ENCODE measurements around the gene RTBDN.
A peak's percentile ranks its signal among the peaks of the same experiment; 100 is the strongest.

Gene RTBDN

DNA sequence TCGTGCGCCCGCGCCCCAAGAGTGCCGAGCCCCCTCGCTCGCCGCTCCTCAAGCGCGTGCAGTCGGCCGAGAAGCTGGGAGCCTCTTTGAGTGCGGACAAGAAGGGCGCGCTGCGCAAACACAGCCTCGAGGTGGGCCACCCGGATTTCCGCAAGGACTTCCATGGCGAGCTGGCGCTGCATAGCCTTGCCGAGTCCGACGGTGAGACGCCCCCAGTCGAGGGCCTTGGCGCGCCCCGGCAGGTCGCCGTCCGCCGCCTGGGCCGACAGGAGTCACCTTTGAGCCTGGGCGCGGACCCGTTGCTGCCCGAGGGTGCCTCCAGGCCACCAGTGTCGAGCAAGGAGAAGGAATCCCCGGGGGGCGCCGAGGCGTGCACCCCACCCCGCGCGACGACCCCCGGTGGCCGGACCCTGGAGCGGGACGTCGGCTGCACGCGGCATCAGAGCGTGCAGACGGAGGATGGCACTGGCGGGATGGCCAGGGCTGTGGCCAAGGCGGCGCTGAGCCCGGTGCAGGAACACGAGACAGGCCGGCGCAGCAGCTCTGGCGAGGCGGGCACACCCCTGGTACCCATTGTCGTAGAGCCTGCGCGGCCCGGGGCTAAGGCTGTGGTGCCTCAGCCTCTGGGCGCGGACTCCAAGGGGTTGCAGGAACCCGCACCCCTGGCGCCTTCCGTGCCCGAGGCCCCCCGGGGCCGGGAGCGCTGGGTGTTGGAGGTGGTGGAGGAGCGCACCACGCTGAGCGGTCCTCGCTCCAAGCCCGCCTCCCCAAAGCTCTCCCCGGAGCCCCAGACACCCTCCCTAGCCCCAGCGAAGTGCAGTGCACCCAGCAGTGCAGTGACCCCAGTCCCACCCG is 39.7 kb upstream of the RTBDN start:
- ChIA-PET POLR2A (interaction anchor here (2.0 kb wide), 1 partner anchor 7 kb away, joined by 10 read pairs; the partner anchor contains the start of gene DNASE2), CTCF (no interaction called here)
- TF ChIP-seq FOXK2 (IDR thresholded peaks at IDR 0.05) (no peak), ARNT (IDR thresholded peaks at IDR 0.05) (no peak)
- no peak for DNase-seq (ENCODE audit: extremely low spot score)

DNA sequence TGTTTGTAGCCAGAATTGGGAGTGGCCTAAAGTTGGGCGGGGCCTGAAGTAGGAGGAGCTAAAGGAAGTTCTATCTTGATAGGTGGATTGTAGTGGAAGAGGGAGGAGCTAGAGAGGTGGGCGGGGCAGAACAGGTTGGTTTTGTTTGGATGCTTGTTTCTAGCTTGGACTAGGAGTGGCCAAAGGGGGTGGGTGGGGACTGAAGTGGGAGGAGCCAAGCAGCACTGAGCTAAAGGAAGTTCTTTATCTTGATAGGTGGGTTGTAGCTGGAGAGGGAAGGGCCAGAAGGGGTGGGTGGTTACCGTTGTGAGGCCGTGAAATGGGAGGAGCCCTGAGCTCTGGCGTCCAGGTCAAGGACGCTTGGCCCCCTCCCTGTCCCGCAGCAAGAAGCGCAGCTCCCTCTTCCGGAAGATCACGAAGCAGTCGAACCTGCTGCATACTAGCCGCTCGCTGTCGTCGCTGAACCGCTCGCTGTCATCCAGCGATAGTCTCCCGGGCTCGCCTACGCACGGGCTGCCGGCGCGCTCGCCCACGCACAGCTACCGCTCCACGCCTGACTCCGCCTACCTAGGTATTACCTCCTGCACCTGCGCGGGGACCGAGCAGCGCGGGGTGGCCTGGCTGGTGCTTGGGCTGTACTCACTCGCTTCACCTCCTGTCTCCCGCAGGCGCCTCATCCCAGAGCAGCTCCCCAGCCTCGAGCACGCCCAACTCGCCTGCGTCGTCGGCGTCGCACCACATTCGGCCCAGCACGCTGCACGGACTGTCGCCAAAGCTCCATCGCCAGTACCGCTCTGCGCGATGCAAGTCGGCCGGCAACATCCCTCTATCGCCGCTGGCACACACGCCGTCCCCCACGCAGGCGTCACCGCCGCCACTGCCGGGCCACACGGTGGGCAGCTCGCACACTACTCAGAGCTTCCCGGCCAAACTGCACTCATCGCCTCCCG is 38.8 kb upstream of the RTBDN start:
- ChIA-PET CTCF (no interaction called here), POLR2A (interaction anchor here (0.7 to 2.0 kb wide), 3 partner anchors 8 to 192 kb away, joined by 3 to 10 read pairs (median 4); partner anchors contain the start of genes DNASE2 and GCDH)
- TF ChIP-seq SP1 (IDR thresholded peaks at IDR 0.05) (peak; percentile 31; the same call in 1 of the 2 replicates), FOXA1 (IDR thresholded peaks at IDR 0.05) (no peak)
- DNase-seq (ENCODE audit: extremely low spot score): peak; percentile 66

DNA sequence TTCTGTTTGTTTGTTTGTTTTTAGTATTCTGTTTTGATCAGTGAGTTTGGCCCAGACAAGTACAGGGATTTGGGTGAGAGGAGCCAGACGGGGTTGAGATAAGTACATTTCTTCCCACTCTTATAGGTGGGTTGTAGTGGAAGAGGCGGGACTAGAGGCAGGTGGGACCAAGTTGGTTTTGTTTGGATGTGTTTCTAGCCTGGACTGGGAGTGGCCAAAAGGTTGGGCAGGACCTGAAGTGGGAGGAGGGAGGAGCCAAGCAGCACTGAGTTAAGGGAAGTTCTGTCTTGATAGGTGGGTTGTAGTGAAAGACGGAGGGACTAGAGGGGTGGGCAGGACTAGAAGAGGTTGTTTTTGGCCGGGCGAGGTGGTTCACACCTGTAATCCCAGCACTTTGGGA is 37.9 kb upstream of the RTBDN start:
- TF ChIP-seq FOXM1 (IDR thresholded peaks at IDR 0.05; ENCODE audit: borderline replicate concordance): no peak
- no peak for TF ChIP-seq HDGF (IDR thresholded peaks at IDR 0.05; ENCODE audit: borderline replicate concordance)
- TF ChIP-seq, protein P1, sequence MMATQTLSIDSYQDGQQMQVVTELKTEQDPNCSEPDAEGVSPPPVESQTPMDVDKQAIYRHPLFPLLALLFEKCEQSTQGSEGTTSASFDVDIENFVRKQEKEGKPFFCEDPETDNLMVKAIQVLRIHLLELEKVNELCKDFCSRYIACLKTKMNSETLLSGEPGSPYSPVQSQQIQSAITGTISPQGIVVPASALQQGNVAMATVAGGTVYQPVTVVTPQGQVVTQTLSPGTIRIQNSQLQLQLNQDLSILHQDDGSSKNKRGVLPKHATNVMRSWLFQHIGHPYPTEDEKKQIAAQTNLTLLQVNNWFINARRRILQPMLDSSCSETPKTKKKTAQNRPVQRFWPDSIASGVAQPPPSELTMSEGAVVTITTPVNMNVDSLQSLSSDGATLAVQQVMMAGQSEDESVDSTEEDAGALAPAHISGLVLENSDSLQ (IDR thresholded peaks at IDR 0.05): no peak
- TF ChIP-seq LEF1 (IDR thresholded peaks at IDR 0.05; ENCODE audit: borderline replicate concordance): no peak
- no peak for TF ChIP-seq ZNF384 (IDR thresholded peaks at IDR 0.05)
- no peak for TF ChIP-seq FOXA1 (IDR thresholded peaks at IDR 0.05)
- TF ChIP-seq NFRKB (IDR thresholded peaks at IDR 0.05): no peak
- TF ChIP-seq L3MBTL2 (conservative IDR thresholded peaks at IDR 0.05): no peak
- no peak for TF ChIP-seq TARDBP (IDR thresholded peaks at IDR 0.05)
- no peak for TF ChIP-seq ELF4 (IDR thresholded peaks at IDR 0.05)
- no peak for TF ChIP-seq FOXK2 (IDR thresholded peaks at IDR 0.05)
- DNase-seq (ENCODE audit: extremely low spot score): no peak
- CTCF ChIA-PET: interaction anchor here (0.6 kb wide), 1 partner anchor 21 kb away, joined by 3 read pairs; no protein-coding TSS in a partner anchor
- POLR2A ChIA-PET: interaction anchor here (1.0 to 2.0 kb wide), 2 partner anchors 9 to 19 kb away, joined by 4 to 10 read pairs; partner anchors contain the start of genes DNASE2 and GCDH

DNA sequence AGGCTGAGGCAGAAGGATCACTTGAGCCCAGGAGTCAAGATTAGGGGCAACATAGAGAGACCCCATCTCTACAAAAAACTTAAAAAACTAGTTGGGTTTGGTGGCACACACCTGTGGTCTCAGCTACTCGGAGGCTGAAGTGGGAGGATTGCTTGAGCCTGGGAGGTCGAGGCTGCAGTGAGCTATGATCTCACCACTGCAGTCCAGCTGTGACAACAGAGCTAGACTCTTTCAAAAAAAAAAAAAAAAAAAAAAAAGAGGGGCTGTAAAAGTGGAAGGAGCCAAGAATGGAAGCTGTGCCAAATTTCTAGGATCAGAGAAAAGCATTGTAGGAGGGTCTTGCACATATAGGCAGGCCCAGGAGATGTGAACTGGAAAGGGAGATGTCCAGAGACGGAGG is 37.3 kb upstream of the RTBDN start:
- POLR2A ChIA-PET: no interaction called here
- no peak for DNase-seq (ENCODE audit: extremely low spot score)
- CTCF ChIA-PET: no interaction called here
- TF ChIP-seq ZNF384 (IDR thresholded peaks at IDR 0.05): peak; percentile 63
- no peak for TF ChIP-seq HDGF (IDR thresholded peaks at IDR 0.05; ENCODE audit: borderline replicate concordance)

DNA sequence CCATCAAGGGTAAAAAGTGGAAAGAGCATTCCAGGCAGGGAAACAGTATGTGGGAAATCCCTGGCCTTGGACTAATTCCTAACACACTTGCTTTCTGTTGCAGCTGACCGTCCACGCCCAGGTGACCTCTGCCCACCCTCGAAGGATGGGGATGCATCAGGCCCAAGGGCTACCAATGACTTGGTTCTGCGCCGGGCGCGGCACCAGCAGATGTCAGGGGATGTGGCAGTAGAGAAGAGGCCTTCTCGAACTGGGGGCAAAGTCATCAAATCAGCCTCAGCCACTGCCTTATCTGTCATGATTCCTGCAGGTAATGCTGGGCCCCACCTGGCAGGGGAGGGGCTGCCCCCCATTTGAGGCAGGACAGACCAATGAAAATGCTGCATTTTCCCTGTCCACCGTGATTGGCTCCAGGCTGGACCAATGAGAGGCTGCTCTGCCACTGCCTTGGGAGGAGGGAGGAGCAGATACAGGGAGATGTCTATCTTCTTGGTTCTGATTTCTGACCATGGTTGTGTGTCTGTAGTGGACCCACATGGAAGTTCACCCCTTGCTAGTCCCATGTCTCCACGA is 34.2 kb upstream of the RTBDN start:
- POLR2A ChIA-PET: no interaction called here
- no peak for DNase-seq (ENCODE audit: extremely low spot score)
- TF ChIP-seq, protein P1 (IDR thresholded peaks at IDR 0.05): peak; percentile 97
- TF ChIP-seq LEF1 (IDR thresholded peaks at IDR 0.05; ENCODE audit: borderline replicate concordance): no peak
- CTCF ChIA-PET: no interaction called here

DNA sequence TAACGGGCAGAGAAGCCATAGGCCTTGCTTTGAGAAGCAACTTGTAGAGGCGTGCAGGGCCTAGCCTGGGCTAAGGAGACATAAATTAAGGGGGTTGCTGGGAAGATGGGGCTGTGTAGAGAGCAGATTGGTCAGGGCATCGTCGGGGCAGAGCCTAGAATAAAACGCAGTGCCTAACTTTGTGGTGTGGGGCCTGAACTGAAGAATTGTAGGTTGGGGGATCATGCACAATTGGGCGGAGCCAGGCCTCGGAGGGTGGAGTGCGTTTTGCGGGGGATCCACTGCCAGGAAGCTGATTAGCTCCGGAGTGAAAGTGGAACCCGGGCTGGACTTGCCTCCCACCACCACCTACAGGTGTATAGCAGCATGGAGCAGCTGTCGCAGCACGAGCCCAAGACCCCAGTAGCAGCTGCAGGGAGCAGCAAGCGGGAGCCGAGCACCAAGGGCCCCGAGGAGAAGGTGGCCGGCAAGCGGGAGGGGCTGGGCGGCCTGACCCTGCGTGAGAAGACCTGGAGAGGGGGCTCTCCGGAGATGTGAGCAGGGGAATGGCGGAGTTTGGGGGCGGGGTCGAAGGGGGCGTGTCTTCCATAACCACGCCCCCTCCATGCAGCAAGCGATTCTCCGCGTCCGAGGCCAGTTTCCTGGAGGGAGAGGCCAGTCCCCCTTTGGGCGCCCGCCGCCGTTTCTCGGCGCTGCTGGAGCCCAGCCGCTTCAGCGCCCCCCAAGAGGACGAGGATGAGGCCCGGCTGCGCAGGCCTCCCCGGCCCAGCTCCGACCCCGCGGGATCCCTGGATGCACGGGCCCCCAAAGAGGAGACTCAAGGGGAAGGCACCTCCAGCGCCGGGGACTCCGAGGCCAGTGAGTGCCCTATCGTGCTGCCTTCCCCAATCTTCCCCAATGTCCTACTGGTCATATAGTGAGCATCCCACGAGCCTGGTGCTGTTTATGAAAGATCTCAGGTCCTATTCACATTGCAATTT is 33.0 kb upstream of the RTBDN start:
- ChIA-PET CTCF (interaction anchor here (0.7 kb wide), 1 partner anchor 20 kb away, joined by 3 read pairs; no protein-coding TSS in a partner anchor), POLR2A (no interaction called here)
- TF ChIP-seq SP1 (IDR thresholded peaks at IDR 0.05) (peak; percentile 55; the same call in 1 of the 2 replicates), ZNF384 (IDR thresholded peaks at IDR 0.05) (peak; percentile 88), SUZ12 (IDR thresholded peaks at IDR 0.05) (no peak), HDGF (IDR thresholded peaks at IDR 0.05; ENCODE audit: borderline replicate concordance) (0 out of 2 replicates have a peak, but pooled peaks have one; percentile 73), L3MBTL2 (conservative IDR thresholded peaks at IDR 0.05) (no peak)
- TF ChIP-seq, protein P1 (IDR thresholded peaks at IDR 0.05): no peak
- DNase-seq (ENCODE audit: extremely low spot score): peak; percentile 94
